ENCODE measurements around the gene MSLN. TPM values are rescaled to one million over a fixed set of nuclear protein-coding genes. Genes with fewer than 3 reads are reported as not detected.

MSLN gene
- total and polyA plus RNA-seq, 9 of the 15 experiments (the other 6 are each of a cell fraction or from before 2014, with no cell fraction given) = not detected

GRCh38 chr16:734208-734980 lies 26.1 kb upstream of the MSLN start:
- in situ Hi-C loops (cut with MboI) (no loop called here), intact Hi-C loops (cut with micrococcal nuclease) (no loop called here)
- Histone ChIP-seq H4K20me1 (replicated peaks; ENCODE audit: control insufficient read depth, insufficient read depth, low read length) (no peaks in the 10 kb centered on the region; the same call in 1 of the 2 replicates), H3K9me1 (ENCODE audit: control insufficient read depth, insufficient read depth, low read length) (peaks cover 6% of the 10 kb centered on the region), H3K36me3 (ENCODE audit: control insufficient read depth, insufficient read depth, low read length) (peaks cover 92% of the 10 kb centered on the region; the same call in 2 of the 3 replicates), H3K9ac (ENCODE audit: insufficient read depth in 1 of 2, low read depth in 2 of 2, low read length in 2 of 2) (peak overlapping the region in 1 of 2 experiments; percentile 89; a peak in 1 of 4 replicates), H2AFZ (ENCODE audit: low read depth, low read length) (no peak overlapping the region), H3K27ac (ENCODE audit: extremely low read depth, low read depth, low read length) (no peak overlapping the region), H3K27me3 (ENCODE audit: control insufficient read depth in 2 of 2, insufficient read depth in 2 of 2, low read length in 2 of 2) (no peaks in the 10 kb centered on the region), H3K4me2 (ENCODE audit: insufficient read depth, low read length) (no peak overlapping the region), H3K9me3 (replicated peaks; ENCODE audit: control insufficient read depth, insufficient read depth, low read depth, low read length) (no peaks in the 10 kb centered on the region), H3K79me2 (ENCODE audit: control insufficient read depth, insufficient read depth, low read length) (peaks cover 9% of the 10 kb centered on the region), H3K4me3 (no peak overlapping the region), H3K4me1 (replicated peaks in 1 of 2; ENCODE audit: control insufficient read depth in 2 of 2, insufficient read depth in 2 of 2, low read length in 2 of 2) (peaks cover 10 to 92% of the 10 kb centered on the region in 2 experiments; a peak in 4 of 5 replicates)
- BruUV-seq (replicated peaks) = no TSS peak
- peak; percentile 7; the same call in 1 of the 2 replicates for TF ChIP-seq POLR2G (IDR thresholded peaks at IDR 0.05; ENCODE audit: low read depth, low read length)
- peak; percentile 2 for TF ChIP-seq RBM22 (IDR thresholded peaks at IDR 0.05; ENCODE audit: low read depth, low read length, poor library complexity, severe bottlenecking)
- TF ChIP-seq XRCC3 (IDR thresholded peaks at IDR 0.05) = no peak
- no peak for TF ChIP-seq PHB (CRISPR knock-in tag; IDR thresholded peaks at IDR 0.05)
- ATAC-seq = no peak
- WGBS (ENCODE audit: insufficient coverage, low coverage, missing lambda C conversion rate) = 90% methylated on average over 36 of the region's 49 CpGs
- CTCF ChIA-PET (ENCODE audit: low intra/inter-chr PET ratio) = no interaction called here
- DNase-seq (ENCODE audit: extremely low read depth in 1 of 4, low spot score in 3 of 4) = no peak
- no peak for FAIRE-seq
- POLR2A ChIA-PET = interaction anchor here (0.6 to 1.4 kb wide), 3 partner anchors 21 to 107 kb away, joined by 3 to 4 read pairs (median 3); no protein-coding TSS in a partner anchor
